SK-N-SH treated with all-trans-retinoic acid at 6 μM for 48 hours (cell line): ENCODE data around the gene SETD3.

Experiments
- ZNF8 ChIP-seq: fragments of 450-650 bp; formaldehyde crosslinking; IDR thresholded peaks from 2 replicates; pipeline ENCODE4 v1.5.0; 2020; ENCODE audit warnings: mild to moderate bottlenecking, moderate library complexity
- TF ChIP-seq, protein P1 (sequence below): fragments of 250-450 bp; sonication (Bioruptor Pico); IDR thresholded peaks from 2 replicates; pipeline ENCODE4 v1.5.1; 2021; ENCODE audit warnings: mild to moderate bottlenecking, moderate library complexity
- TF ChIP-seq, protein P2 (sequence below): fragments of 250-450 bp; sonication (Bioruptor Pico); IDR thresholded peaks from 2 replicates; pipeline ENCODE4 v1.5.1; 2020; ENCODE audit warnings: low read depth, mild to moderate bottlenecking, moderate library complexity

DNA sequence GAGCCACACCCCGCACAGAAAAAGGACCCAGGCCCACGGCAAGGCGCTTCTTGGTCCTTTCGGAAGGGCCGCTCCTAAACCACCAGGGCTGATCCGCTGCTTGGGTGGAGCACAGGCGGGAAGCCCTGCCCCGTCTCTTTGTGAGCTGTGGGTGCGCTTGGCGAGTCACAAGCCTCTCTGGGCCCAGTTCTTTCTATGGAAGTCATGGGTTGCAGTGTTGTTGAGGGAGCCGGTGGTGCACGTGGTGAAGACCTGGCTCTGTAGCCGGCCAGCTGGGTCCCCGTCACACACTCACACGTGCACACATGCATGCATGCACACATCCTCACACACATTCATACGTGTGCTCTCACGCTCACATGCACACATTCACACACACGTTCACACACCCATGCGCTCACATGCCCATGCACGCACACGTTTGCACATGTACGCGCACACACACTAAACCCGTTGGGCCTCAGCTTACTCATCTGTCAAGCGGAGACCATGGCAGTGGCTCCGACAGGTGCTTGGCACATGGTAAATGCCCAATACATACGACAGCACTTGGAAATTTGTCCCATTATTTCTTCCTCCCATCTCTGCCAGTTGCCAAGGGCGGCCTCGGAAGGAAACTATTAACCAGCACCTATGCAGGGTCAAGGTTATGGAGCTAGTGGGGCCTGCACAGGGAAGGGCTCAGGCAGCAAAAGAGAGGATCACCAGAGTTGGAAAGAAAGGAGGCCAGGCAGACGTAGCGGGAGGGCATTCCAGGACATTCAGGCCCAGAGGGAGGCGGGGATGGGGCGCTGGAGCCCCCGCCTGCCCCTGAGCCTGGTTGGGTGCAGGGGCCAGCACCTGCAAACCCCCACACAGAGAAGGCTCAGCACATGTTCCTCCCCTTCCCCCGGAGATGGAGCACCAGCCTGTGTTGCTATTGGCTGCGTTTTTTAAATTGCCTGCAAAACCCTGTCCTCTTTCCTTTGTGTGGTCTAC lies 96.9 kb downstream of the SETD3 start:
- TF ChIP-seq, protein P1, sequence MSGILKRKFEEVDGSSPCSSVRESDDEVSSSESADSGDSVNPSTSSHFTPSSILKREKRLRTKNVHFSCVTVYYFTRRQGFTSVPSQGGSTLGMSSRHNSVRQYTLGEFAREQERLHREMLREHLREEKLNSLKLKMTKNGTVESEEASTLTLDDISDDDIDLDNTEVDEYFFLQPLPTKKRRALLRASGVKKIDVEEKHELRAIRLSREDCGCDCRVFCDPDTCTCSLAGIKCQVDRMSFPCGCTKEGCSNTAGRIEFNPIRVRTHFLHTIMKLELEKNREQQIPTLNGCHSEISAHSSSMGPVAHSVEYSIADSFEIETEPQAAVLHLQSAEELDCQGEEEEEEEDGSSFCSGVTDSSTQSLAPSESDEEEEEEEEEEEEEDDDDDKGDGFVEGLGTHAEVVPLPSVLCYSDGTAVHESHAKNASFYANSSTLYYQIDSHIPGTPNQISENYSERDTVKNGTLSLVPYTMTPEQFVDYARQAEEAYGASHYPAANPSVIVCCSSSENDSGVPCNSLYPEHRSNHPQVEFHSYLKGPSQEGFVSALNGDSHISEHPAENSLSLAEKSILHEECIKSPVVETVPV (CRISPR knock-in tag), result no peak
- TF ChIP-seq ZNF8 (CRISPR knock-in tag), result no peak
- TF ChIP-seq, protein P2, sequence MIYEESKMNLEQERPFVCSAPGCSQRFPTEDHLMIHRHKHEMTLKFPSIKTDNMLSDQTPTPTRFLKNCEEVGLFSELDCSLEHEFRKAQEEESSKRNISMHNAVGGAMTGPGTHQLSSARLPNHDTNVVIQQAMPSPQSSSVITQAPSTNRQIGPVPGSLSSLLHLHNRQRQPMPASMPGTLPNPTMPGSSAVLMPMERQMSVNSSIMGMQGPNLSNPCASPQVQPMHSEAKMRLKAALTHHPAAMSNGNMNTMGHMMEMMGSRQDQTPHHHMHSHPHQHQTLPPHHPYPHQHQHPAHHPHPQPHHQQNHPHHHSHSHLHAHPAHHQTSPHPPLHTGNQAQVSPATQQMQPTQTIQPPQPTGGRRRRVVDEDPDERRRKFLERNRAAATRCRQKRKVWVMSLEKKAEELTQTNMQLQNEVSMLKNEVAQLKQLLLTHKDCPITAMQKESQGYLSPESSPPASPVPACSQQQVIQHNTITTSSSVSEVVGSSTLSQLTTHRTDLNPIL, result no peak
